Measurements from ENCODE around the gene NTN1.

DNA sequence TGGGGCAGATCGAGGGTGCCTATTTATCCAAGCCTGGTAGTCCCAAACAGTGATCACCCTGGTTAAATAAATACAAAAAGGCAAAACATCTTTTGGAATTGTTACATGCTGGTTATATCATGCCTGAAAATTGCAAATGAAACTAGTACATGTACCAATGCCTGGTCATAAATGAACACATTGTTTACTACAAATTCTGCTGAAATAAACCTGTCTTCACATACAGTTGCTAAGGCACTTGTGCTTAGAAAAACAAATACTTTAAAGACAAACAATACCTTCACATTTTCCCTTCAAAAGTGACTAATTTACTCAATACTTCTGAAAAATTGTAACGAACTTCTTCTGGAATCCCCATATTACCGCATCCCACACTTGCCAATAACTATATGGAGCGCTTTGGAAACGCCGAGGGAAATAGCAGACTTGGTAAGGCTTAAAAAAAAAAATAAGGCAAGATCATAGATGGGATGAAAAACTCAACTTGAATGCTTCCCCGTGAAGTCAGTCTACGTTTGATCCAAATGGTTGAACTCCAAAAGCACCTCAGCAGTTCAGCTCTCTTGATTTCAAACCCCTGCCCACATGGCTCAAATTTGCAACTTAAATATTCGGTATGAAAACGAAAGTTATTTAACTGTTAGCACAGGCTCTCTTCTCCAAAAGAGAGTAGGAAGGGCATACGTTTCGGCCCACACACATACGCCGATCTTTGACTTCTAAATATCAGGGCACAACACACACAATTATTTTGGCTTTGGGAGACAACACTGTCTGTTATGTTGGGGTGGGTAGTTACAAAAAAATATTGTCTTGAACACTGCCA, 264.5 kb downstream of the NTN1 start:
- TF ChIP-seq IKZF3 (tag by site-specific recombination; IDR thresholded peaks at IDR 0.05) (no peak), KLF7 (tag by site-specific recombination; IDR thresholded peaks at IDR 0.05; ENCODE audit: borderline replicate concordance) (no peak), ZNF623 (tag by site-specific recombination; IDR thresholded peaks at IDR 0.05) (no peak)
- TF ChIP-seq, protein P1, sequence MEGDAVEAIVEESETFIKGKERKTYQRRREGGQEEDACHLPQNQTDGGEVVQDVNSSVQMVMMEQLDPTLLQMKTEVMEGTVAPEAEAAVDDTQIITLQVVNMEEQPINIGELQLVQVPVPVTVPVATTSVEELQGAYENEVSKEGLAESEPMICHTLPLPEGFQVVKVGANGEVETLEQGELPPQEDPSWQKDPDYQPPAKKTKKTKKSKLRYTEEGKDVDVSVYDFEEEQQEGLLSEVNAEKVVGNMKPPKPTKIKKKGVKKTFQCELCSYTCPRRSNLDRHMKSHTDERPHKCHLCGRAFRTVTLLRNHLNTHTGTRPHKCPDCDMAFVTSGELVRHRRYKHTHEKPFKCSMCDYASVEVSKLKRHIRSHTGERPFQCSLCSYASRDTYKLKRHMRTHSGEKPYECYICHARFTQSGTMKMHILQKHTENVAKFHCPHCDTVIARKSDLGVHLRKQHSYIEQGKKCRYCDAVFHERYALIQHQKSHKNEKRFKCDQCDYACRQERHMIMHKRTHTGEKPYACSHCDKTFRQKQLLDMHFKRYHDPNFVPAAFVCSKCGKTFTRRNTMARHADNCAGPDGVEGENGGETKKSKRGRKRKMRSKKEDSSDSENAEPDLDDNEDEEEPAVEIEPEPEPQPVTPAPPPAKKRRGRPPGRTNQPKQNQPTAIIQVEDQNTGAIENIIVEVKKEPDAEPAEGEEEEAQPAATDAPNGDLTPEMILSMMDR (tag by site-specific recombination; IDR thresholded peaks at IDR 0.05) = no peak

All from HEK293 (cell line).